GM12865 (cell line): Measurements from ENCODE around the gene SGF29.

ENCODE experiments used
- DNase-seq: peaks from one replicate; pipeline ENCODE4 v3.0.0; 2010; ENCODE audit warnings: low read depth
- H3K4me3 ChIP-seq: 2 replicates; pipeline ENCODE4 v1.5.1; 2011; ENCODE audit warnings: mild to moderate bottlenecking, low read depth, low read length, control low read depth
- TF ChIP-seq, protein P1 (sequence below): IDR thresholded peaks from 2 replicates; pipeline ENCODE4 v1.5.1; 2011; ENCODE audit warnings: low read length, control low read depth, low read depth, inconsistent platforms; ENCODE audit not compliant: insufficient read depth; ENCODE audit errors: missing control alignments

The SGF29 gene

DNA sequence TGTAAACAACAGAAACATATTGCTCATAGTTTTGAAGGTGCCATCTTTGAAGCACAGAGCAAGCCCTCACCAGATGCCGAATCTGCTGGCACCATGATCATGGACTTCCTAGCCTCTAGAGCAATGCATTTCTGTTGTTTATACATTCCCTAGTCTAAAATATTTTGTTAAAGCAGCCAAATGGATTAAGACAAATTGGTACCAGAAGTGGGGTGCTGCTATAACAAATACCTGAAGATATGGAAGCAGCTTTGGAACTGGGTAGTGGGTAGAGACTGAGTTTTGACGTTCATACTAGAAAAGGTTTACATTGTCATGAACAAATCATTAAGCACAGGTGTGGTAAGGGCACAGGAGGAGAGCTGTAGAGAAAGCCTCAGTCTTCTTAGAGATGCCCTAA, 13.6 kb downstream of the SGF29 start:
- TF ChIP-seq, protein P1, sequence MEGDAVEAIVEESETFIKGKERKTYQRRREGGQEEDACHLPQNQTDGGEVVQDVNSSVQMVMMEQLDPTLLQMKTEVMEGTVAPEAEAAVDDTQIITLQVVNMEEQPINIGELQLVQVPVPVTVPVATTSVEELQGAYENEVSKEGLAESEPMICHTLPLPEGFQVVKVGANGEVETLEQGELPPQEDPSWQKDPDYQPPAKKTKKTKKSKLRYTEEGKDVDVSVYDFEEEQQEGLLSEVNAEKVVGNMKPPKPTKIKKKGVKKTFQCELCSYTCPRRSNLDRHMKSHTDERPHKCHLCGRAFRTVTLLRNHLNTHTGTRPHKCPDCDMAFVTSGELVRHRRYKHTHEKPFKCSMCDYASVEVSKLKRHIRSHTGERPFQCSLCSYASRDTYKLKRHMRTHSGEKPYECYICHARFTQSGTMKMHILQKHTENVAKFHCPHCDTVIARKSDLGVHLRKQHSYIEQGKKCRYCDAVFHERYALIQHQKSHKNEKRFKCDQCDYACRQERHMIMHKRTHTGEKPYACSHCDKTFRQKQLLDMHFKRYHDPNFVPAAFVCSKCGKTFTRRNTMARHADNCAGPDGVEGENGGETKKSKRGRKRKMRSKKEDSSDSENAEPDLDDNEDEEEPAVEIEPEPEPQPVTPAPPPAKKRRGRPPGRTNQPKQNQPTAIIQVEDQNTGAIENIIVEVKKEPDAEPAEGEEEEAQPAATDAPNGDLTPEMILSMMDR = no peak
- DNase-seq = no peak
- no peak overlapping the region for H3K4me3 ChIP-seq

DNA sequence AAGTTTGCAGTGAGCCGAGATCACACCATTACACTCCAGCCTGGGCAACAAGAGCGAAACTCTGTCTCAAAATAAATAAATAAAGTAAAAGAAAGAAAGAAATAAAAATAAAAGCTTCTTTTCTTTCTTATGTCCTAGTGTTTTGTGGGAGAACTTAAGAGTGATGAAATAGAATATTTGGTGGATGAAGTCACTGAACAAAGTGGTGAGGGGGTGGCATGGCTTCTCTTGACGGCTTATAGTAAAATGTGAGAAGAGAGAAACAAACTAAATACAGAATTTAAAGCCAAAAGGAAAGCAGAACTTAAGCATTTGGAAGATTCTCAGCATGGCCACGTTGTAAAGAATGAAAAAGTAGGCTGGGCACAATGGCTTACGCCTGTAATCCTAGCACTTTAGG, 15.3 kb downstream of the SGF29 start:
- DNase-seq = no peak
- TF ChIP-seq, protein P1 = no peak
- no peak overlapping the region for H3K4me3 ChIP-seq

DNA sequence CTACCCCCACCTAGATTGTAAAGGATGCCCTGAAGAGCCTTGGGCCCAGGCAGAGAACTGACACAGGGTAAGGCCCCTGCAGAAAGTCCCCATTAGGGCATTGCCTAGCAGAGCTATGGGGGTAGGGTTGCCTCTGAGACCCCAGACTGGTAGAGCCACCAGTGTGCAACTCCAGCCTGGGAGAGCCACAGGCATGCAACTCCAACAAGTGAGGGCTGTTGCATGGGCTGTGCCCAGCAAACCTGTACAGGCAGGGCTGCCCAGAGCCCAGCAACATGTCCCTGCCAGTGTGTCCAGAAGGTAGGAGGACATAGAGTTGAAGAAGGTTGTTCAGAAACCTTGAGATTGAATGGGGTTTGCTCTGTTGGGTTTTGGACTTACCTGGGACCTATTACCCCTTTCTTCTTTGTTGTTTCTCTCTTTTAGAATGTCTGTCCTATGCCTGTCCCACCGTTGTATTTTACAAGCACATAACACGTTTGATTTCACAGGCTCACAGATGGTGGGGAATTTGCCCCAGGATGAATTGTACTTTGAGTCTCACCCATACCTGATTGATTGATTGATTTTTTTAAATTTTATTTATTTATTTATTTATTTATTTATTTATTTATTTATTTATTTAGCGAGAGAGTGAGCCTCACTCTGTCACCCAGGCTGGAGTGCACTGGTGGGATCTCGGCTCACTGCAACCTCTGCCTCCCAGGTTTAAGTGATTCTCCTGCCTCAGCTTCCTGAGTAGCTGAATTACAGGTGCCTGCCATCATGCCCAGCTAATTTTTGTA, 16.4 kb downstream of the SGF29 start:
- TF ChIP-seq, protein P1 = no peak
- no peak for DNase-seq
- no peak overlapping the region for H3K4me3 ChIP-seq

DNA sequence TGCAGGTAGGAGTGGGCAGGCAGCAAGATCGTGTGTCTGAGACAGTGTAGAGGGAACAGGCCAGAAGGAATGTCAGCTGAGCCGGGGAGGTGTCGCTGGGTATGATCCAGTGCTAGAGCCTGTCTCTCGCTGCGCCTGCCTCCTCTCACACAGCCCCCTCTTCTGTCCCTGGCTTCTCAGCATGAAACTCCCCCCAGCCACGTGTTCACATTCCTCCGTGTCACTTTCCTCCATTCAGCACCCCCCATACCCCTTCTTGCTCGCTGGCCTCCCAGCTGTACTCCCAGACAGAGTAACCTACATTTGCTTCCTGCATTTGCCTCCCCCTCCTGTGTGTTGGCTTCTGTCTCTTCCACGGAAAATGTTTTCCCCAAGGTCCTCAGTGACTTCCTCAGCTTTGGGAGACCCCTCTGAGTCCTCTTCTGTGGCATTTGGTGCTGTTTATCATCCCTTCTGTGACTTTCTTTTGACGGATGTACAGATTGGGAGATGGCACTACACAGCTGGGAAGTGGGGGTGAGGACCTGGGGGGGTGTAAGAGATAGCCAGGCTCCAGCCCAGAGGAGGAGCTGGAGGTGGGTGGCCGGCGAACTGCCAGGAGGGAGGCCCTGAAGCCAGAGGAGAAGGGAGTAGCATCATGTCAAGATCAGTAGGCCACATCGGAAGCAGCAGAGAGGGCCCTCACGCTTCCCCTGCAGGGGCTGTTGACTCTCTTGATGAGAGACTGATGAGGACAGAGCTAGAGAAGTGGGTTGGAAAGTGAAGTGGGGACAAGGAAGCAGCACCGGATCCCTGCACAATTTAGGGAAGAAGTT, 19.2 kb downstream of the SGF29 start:
- DNase-seq = no peak
- H3K4me3 ChIP-seq = no peak overlapping the region
- TF ChIP-seq, protein P1 = no peak

DNA sequence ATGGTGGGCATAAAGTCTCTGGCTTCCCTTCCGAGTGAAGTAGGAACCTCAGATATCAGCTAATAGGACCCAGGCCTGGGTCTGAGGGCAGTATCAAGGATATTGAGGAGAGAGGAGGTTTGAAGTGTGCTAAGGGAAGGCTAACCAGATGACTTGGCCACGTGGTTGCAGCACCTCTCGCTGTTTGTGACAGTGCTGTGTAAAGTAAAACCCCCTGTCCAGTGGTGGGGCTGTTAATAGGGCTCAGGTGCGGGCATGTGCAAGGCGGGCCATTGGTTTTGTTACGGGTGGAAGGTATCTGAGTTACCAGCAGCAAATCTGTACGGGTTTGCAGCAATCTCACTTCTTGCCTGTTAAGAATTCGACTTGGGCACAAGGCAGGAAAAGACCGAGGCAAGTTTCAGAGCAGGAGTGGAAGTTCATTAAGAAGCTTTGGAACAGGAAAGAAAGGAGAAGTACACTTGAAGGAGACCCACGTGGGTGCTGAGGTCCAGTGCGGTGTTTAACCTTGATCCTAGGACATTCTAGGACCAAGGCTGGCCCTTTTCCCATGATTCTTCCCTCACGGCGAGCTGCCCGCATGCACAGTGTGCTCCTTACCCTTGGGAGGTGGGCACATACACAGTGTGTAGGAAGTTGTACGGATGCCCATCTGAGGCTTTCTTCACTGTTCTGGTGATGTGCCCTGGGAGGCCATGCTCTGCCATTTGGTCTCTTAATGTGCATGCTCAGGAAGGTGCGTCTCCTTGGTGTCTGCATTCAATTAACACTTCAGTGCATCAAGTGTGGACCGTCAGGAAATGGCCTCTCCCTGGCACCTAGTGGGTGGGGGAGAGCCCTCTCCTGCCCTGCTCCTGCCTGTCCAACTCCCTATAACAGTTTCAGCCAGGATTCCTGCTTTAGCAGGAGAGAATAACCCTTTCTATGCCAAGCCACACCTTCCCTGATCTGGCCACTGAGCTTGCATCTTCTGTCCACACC, 20.3 kb downstream of the SGF29 start:
- TF ChIP-seq, protein P1 = no peak

DNA sequence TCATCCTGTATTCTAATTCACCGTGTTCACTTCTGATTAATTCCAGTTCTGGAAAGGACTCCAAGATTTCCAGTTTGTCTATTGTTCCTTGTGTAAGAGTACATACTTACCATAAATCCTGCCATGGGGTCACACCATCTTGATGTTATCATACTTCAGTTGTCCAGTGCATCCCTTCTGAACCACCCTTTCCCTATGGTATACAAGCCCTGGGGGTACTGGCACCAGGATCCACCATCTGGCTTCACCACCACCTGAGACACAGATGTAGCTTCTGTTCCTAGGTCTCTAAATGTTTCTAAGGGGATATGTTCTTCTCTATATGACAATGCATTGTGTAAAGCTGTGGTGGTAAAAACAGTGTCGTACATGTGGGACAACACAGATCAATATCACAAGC, 21.2 kb downstream of the SGF29 start:
- no peak overlapping the region for H3K4me3 ChIP-seq

More for the DNA sequence above, 20.3 kb downstream of the SGF29 start:
- H3K4me3 ChIP-seq = no peak overlapping the region
- DNase-seq = no peak

More for the DNA sequence above, 21.2 kb downstream of the SGF29 start:
- TF ChIP-seq, protein P1 = no peak
- DNase-seq = no peak
